SK-N-SH treated with all-trans-retinoic acid at 6 μM for 48 hours (cell line): ENCODE data around the gene ZACN.

Experiments
- ATAC-seq: fragments of 200-7000 bp; cut with Tn5 transposase; 3 replicates; pipeline ENCODE4 v1.9.1; 2020; ENCODE audit warnings: mild to moderate bottlenecking, moderate library complexity
- ARNTL ChIP-seq: fragments of 450-650 bp; formaldehyde crosslinking; IDR thresholded peaks from 2 replicates; pipeline ENCODE4 v1.5.0; 2020; ENCODE audit warnings: low read depth, mild to moderate bottlenecking, moderate library complexity, borderline replicate concordance
- BACH2 ChIP-seq: fragments of 250-450 bp; sonication (Bioruptor Pico); IDR thresholded peaks from 2 replicates; pipeline ENCODE4 v1.9.0; 2021; ENCODE audit warnings: mild to moderate bottlenecking, borderline replicate concordance
- CREB5 ChIP-seq: fragments of 250-450 bp; sonication (Bioruptor Pico); IDR thresholded peaks from 2 replicates; pipeline ENCODE4 v1.5.1; 2020; ENCODE audit warnings: low read depth, mild to moderate bottlenecking, moderate library complexity
- CSDC2 ChIP-seq: fragments of 250-450 bp; sonication (Bioruptor Pico); IDR thresholded peaks from 2 replicates; pipeline ENCODE4 v1.5.0; 2020; ENCODE audit warnings: mild to moderate bottlenecking, moderate library complexity
- CSRNP3 ChIP-seq: fragments of 250-450 bp; sonication (Bioruptor Pico); IDR thresholded peaks from 2 replicates; pipeline ENCODE4 v1.5.1; 2021; ENCODE audit warnings: mild to moderate bottlenecking, moderate library complexity
- ESRRG ChIP-seq: fragments of 250-450 bp; sonication (Bioruptor Pico); IDR thresholded peaks from 2 replicates; pipeline ENCODE4 v1.6.1; 2021; ENCODE audit warnings: mild to moderate bottlenecking
- GLIS3 ChIP-seq: fragments of 250-450 bp; sonication (Bioruptor Pico); IDR thresholded peaks from 2 replicates; pipeline ENCODE4 v1.5.0; 2020; ENCODE audit warnings: mild to moderate bottlenecking, moderate library complexity
- ISL1 ChIP-seq: fragments of 250-450 bp; sonication (Bioruptor Pico); IDR thresholded peaks from 2 replicates; pipeline ENCODE4 v2.1.2; 2022; ENCODE audit warnings: mild to moderate bottlenecking, moderate library complexity
- OSR1 ChIP-seq: fragments of 250-450 bp; sonication (Bioruptor Pico); IDR thresholded peaks from 2 replicates; pipeline ENCODE4 v1.8.0; 2022; ENCODE audit warnings: moderate library complexity, mild to moderate bottlenecking, inconsistent platforms
- PATZ1 ChIP-seq: fragments of 250-450 bp; sonication (Bioruptor Pico); IDR thresholded peaks from 2 replicates; pipeline ENCODE4 v1.8.0; 2020; ENCODE audit warnings: mild to moderate bottlenecking, moderate library complexity, borderline replicate concordance
- PPARA ChIP-seq: fragments of 250-450 bp; sonication (Bioruptor Pico); IDR thresholded peaks from 2 replicates; pipeline ENCODE4 v1.5.0; 2020; ENCODE audit warnings: mild to moderate bottlenecking, borderline replicate concordance
- RARB ChIP-seq: fragments of 250-450 bp; sonication (Bioruptor Pico); IDR thresholded peaks from 2 replicates; pipeline ENCODE4 v1.8.0; 2021; ENCODE audit warnings: mild to moderate bottlenecking, moderate library complexity
- SNAI2 ChIP-seq: fragments of 250-450 bp; sonication (Bioruptor Pico); IDR thresholded peaks from 2 replicates; pipeline ENCODE4 v1.5.0; 2020; ENCODE audit warnings: mild to moderate bottlenecking, moderate library complexity
- TCF4 ChIP-seq: fragments of 250-450 bp; sonication (Bioruptor Pico); IDR thresholded peaks from 2 replicates; pipeline ENCODE4 v1.8.0; 2021; ENCODE audit warnings: mild to moderate bottlenecking, moderate library complexity, borderline replicate concordance
- TOX ChIP-seq: fragments of 250-450 bp; sonication (Bioruptor Pico); IDR thresholded peaks from 2 replicates; pipeline ENCODE4 v1.8.0; 2021; ENCODE audit warnings: mild to moderate bottlenecking, moderate library complexity, borderline replicate concordance
- ZC3H10 ChIP-seq: fragments of 250-450 bp; sonication (Bioruptor Pico); IDR thresholded peaks from 2 replicates; pipeline ENCODE4 v1.5.1; 2021; ENCODE audit warnings: mild to moderate bottlenecking, moderate library complexity
- ZFP3 ChIP-seq: fragments of 250-450 bp; sonication (Bioruptor Pico); IDR thresholded peaks from 2 replicates; pipeline ENCODE4 v1.5.0; 2020; ENCODE audit warnings: mild to moderate bottlenecking, moderate library complexity
- ZFP30 ChIP-seq: fragments of 450-650 bp; formaldehyde crosslinking; IDR thresholded peaks from 2 replicates; pipeline ENCODE4 v1.5.0; 2022; ENCODE audit warnings: mild to moderate bottlenecking, moderate library complexity
- ZNF565 ChIP-seq: fragments of 450-650 bp; formaldehyde crosslinking; conservative IDR thresholded peaks from 2 replicates; pipeline ENCODE4 v1.5.0; 2020; ENCODE audit warnings: low read depth, mild to moderate bottlenecking, moderate library complexity
- ZNF70 ChIP-seq: fragments of 450-650 bp; formaldehyde crosslinking; IDR thresholded peaks from 2 replicates; pipeline ENCODE4 v1.5.0; 2020; ENCODE audit warnings: mild to moderate bottlenecking, moderate library complexity
- ZNF8 ChIP-seq: fragments of 450-650 bp; formaldehyde crosslinking; IDR thresholded peaks from 2 replicates; pipeline ENCODE4 v1.5.0; 2020; ENCODE audit warnings: mild to moderate bottlenecking, moderate library complexity
- TF ChIP-seq, protein P1 (sequence below): fragments of 250-450 bp; sonication (Bioruptor Pico); IDR thresholded peaks from 2 replicates; pipeline ENCODE4 v1.8.0; 2021; ENCODE audit warnings: low read depth, mild to moderate bottlenecking, moderate library complexity, borderline replicate concordance
- TF ChIP-seq, protein P2 (sequence below): fragments of 250-450 bp; sonication (Bioruptor Pico); IDR thresholded peaks from 2 replicates; pipeline ENCODE4 v1.5.0; 2020; ENCODE audit warnings: mild to moderate bottlenecking, moderate library complexity

ZACN gene

DNA sequence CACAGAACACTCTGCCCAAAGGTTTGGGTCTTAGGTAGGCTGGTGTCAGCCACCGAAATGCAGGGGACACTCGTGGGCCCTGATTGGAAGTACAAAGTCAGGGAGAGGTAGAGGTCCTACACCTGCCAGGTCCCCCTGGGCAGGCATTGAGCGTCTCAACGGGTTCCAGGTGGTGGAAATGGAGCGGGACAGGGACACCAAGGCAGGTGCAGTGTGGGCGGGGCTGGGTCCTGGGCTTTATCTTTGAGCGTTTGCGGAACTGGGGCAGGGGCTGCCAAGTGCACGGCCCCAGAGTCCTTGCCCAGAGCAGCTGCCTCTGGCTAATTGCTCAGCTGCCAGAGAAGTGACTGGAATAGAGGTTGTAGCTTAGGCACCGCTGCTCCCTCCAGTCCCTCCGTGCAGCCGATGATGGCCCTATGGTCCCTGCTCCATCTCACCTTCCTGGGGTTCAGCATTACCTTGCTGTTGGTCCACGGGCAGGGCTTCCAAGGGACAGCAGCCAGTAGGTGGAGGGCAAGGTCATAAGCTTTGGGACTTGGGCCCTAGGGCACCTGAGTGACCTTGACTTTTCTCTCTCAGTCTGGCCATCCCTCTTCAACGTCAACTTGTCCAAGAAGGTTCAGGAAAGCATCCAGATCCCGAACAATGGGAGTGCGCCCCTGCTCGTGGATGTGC, at the start of gene ZACN:
Gene ZACN, plus strand, starts transcription at position 323 of the 675 bp plus-strand sequence. Its CDS starts 83 bp downstream, at position 406.
- no peak for TF ChIP-seq RARB
- no peak for TF ChIP-seq ESRRG (CRISPR knock-in tag)
- TF ChIP-seq ZFP30 (CRISPR knock-in tag), result no peak
- TF ChIP-seq CSDC2 (CRISPR knock-in tag), result no peak
- no peak for TF ChIP-seq PPARA (CRISPR knock-in tag)
- TF ChIP-seq BACH2 (CRISPR knock-in tag), result no peak
- no peak for TF ChIP-seq TCF4
- TF ChIP-seq TOX (CRISPR knock-in tag), result no peak
- no peak for TF ChIP-seq GLIS3 (CRISPR knock-in tag)
- TF ChIP-seq SNAI2 (CRISPR knock-in tag), result no peak
- TF ChIP-seq ZC3H10, result no peak
- peak; percentile 1; the same call in 2 of the 3 replicates for ATAC-seq

DNA sequence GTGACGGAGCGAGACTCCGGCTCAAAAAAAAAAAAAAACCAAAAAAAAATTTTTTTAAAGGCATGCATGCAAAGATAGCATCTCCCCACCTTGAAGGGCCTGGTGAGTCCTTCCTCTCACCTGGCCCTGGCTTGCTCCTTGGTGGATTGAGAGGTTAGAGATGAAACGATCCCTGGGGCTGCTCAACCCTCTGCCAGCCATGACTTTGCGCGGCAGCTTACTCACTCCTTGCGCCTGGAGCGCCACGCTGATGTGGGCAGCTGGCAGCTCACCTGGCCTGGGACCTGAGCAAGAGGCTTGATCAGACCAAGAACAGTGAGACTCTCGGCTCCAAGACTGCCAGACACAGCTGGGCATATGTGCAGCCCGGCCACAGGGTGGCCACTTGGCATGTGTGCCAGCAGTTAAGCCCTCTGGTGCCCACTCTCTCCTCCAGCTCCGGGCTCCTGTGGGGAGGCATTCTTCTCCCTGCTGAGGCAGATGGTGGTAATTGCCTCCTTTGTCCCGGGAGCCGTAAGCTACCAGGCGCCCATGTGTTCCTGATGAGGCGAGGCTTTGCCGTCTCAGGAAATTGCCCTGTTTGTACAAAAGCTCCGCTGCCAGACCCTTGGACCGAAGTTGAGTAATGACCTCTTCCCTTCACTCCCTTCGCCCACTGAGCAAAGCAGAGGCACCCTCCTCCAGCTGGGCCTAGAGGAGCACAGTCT, 46.8 kb upstream of the ZACN start:
- TF ChIP-seq PPARA (CRISPR knock-in tag) (no peak), ZNF565 (CRISPR knock-in tag) (no peak), ZNF8 (CRISPR knock-in tag) (no peak), ARNTL (CRISPR knock-in tag) (no peak), CREB5 (no peak), TOX (CRISPR knock-in tag) (no peak), ESRRG (CRISPR knock-in tag) (no peak), ZFP3 (no peak), CSDC2 (CRISPR knock-in tag) (no peak), ZC3H10 (no peak), CSRNP3 (no peak), GLIS3 (CRISPR knock-in tag) (no peak), ZFP30 (CRISPR knock-in tag) (no peak), ISL1 (CRISPR knock-in tag) (no peak), ZNF70 (no peak)
- TF ChIP-seq, all 23 proteins: peak for 0
- ATAC-seq, result peak; percentile 40; the same call in 2 of the 3 replicates

DNA sequence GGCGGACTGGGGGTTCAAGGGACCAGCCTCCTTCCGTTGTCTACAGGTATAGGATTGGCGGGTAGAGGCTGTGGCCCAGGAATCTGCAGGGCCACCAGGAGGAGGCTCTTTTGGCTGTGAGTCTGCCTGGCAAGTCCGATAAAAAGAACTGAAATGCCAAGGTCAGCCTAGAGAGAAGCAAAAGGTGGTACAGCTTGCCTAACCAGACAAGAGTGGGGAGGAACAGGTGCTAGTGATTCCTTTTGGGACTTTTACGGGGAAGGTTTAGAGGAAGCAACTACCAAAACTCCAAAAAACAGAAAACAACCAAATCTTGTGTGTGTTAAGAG, 46.2 kb upstream of the ZACN start:
- no peak for ATAC-seq
- TF ChIP-seq ESRRG (CRISPR knock-in tag) (no peak), PPARA (CRISPR knock-in tag) (no peak), OSR1 (CRISPR knock-in tag) (no peak), CSRNP3 (no peak), TCF4 (no peak), CREB5 (no peak), ZC3H10 (no peak), PATZ1 (CRISPR knock-in tag) (no peak), ZNF565 (CRISPR knock-in tag) (no peak), ISL1 (CRISPR knock-in tag) (no peak), CSDC2 (CRISPR knock-in tag) (no peak), TOX (CRISPR knock-in tag) (no peak), ZFP30 (CRISPR knock-in tag) (no peak), ZNF8 (CRISPR knock-in tag) (no peak), BACH2 (CRISPR knock-in tag) (no peak), RARB (no peak)
- TF ChIP-seq, protein P1, sequence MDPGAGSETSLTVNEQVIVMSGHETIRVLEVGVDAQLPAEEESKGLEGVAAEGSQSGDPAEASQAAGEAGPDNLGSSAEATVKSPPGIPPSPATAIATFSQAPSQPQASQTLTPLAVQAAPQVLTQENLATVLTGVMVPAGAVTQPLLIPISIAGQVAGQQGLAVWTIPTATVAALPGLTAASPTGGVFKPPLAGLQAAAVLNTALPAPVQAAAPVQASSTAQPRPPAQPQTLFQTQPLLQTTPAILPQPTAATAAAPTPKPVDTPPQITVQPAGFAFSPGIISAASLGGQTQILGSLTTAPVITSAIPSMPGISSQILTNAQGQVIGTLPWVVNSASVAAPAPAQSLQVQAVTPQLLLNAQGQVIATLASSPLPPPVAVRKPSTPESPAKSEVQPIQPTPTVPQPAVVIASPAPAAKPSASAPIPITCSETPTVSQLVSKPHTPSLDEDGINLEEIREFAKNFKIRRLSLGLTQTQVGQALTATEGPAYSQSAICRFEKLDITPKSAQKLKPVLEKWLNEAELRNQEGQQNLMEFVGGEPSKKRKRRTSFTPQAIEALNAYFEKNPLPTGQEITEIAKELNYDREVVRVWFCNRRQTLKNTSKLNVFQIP (CRISPR knock-in tag), result no peak
- TF ChIP-seq, protein P2, sequence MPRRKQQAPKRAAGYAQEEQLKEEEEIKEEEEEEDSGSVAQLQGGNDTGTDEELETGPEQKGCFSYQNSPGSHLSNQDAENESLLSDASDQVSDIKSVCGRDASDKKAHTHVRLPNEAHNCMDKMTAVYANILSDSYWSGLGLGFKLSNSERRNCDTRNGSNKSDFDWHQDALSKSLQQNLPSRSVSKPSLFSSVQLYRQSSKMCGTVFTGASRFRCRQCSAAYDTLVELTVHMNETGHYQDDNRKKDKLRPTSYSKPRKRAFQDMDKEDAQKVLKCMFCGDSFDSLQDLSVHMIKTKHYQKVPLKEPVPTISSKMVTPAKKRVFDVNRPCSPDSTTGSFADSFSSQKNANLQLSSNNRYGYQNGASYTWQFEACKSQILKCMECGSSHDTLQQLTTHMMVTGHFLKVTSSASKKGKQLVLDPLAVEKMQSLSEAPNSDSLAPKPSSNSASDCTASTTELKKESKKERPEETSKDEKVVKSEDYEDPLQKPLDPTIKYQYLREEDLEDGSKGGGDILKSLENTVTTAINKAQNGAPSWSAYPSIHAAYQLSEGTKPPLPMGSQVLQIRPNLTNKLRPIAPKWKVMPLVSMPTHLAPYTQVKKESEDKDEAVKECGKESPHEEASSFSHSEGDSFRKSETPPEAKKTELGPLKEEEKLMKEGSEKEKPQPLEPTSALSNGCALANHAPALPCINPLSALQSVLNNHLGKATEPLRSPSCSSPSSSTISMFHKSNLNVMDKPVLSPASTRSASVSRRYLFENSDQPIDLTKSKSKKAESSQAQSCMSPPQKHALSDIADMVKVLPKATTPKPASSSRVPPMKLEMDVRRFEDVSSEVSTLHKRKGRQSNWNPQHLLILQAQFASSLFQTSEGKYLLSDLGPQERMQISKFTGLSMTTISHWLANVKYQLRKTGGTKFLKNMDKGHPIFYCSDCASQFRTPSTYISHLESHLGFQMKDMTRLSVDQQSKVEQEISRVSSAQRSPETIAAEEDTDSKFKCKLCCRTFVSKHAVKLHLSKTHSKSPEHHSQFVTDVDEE, result no peak
